UCSD-AML1 (cell line): ENCODE measurements around the gene SERINC5.
A peak's percentile ranks its signal among the peaks of the same experiment; 100 is the strongest.
"Not testable (repeated sequence)": the region's sequence is repeated elsewhere in the genome, so short reads cannot be mapped to it uniquely, and the experiment has no call there.

Source experiments
- DNase-seq: peaks from one replicate; lab custom pipeline; 2025; ENCODE audit not compliant: unreplicated experiment; lab: John Stamatoyannopoulos, UW

Gene SERINC5

GRCh38 chr5:80109646-80110478 is 146.0 kb downstream of the SERINC5 start:
- no peak for DNase-seq

DNA sequence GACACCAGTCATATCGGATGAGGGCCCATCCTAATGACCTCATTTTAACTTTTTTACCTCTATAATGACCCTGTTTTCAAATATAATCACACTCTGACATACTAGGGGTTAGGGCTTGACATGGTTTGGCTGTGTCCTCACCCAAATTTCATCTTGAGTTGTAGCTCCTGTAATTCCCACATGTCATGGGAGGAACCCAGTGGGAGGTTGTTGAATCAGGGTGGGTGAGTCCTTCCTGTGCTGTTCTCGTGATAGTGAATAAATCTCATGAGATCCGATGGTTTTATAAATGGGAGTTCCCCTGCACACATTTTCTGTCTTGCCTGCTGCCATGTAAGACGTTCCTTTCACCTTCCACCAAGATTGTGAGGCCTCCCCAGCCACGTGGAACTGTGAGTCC is 148.9 kb downstream of the SERINC5 start:
- DNase-seq: no peak

DNA sequence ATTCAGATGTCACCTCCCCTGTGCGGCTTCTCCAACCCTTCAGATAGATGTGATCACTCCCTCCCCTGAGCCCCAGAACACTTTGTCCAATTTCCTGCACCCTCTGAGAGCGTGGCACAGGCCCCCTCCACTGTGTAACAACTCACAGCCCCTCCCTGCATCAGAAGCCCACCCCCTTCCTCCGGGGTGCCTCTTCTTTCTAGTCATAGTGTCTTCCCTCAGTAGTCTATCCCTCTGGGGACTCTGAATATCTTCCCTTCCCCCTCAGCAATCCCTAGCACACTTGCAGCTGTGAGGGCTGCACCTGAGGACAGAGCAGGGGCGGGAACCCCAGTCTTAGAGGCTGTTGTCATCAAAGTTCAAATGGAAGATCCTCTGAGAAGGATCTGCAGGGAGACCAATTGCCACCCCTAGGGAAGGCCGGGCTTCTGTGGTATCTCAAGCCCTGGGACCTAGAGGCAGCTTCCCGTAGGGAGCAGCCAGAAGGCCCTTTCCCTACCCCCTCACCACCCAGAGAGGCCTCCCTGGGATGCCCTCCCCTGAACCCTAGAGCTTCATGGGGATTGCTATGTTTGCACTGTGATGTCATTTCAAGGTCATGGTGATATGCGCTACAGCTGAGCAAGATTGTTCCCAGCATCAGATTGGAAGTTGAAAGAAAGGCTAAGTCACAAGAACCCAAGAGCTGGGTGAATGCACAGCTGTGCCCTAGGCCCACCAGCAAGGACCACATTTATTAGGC is 150.0 kb downstream of the SERINC5 start:
- no peak for DNase-seq

DNA sequence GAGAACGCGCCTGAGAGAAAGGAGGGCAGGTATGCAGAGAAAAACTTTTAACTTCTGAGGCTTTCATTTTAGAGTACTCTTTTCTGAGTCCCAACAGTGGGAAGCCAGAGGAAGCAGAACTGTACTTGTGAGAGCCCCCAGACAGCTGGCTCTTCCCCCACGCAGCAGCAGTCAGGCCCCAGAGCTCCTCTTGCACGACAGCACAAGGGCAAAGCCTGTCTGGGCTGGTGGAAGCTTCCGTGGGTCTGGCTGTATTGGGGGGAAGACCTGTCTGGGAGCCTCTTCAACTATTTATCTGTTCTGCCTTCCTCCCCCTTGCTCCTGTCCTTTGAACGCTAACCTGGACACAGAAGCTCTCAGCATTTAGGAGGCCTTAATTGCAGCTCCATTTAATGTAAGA is 152.5 kb downstream of the SERINC5 start:
- DNase-seq: no peak

DNA sequence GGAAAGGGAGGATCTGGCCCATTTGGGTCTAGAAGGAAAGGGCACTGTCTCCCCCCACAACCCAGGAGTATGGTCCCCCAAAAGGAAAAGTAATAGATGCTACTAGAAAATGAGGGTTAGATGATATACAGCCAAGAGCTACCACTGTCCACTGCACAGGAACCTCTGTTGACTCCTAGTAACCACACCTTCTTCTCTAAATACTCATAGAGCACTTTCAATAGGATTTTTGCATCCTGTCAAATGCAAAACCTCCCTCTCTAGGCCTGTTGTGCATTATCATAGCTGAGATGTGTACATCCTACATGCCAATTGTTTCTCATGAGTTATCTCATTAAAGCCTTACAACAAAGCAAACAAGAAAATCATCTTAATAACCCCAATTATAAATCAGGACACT is 153.9 kb downstream of the SERINC5 start:
- no peak for DNase-seq

- no peak for DNase-seq
Observed at GRCh38 chr5:80097451-80097850, 158.4 kb downstream of the SERINC5 start.

DNA sequence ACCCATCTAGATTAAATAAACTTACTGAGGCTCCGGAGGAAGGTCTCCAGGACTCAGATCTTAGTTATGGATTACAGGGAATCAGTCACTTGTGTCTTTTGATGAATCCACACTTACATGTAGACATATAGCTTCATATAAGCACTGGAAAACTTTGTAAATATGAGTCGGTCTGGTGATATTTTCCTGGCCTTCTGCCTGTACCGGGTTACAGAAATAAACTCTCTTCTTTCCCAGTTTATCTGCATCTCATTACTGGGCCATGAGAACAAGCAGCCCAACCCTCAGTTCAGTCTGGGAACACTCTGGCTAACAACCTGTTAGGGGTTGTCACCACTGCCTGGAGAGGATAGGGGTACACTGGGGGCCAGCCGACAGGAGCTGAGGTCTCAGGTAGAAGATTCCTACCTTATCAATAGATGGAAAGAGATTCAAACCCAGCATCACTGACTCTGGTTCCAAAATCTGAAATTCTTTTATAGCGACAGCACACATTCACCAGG is 161.6 kb downstream of the SERINC5 start:
- no peak for DNase-seq

DNA sequence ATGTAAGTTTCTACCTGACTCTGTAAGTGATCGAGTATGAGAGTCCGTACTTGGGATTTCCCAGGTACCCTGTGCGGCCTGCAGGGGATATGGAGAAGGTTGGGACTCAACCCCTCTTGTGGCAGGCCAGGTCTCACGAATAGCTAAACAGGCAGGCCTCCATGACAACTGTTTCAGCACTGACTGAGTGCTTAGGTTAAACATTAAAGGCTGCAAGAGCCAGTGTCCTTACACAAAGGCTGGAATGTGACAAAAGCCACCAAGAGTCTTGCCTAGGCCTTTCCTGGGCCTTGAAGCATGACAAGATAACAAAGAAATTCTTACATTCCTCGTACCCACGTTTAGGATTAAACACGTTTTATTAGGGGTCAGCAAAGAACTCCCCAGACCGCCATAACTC is 162.1 kb downstream of the SERINC5 start:
- no peak for DNase-seq

DNA sequence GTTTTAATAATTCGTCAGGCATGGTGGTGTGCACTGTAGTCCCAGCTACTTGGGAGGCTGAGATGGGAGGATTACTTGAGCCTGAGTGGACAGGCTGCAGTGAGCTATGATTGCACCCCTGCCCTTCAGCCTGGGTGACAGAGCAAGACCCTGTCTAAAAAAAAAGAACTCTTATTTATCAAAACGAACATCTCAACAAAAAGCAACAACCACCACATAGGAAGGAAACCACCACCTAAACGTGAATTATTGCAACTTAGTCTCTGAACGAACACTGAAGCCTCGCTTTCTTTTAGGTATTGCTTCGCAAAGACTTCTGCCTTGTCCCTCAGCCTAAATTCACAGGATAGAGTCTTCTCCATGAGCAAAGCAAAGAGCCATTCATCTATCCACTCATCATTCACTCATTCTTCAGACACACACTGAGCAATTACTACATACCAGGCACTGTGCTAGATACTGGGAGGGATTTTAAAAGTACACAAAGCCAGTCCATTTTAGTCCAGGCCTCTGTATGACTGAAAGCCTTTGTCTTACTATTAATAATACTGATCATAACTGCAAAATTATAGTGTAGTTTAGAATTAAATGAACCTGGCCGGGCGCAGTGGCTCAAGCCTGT is 163.3 kb downstream of the SERINC5 start:
- no peak for DNase-seq

- not testable (repeated sequence) for DNase-seq
Observed at GRCh38 chr5:80091792-80092192, 164.1 kb downstream of the SERINC5 start.

DNA sequence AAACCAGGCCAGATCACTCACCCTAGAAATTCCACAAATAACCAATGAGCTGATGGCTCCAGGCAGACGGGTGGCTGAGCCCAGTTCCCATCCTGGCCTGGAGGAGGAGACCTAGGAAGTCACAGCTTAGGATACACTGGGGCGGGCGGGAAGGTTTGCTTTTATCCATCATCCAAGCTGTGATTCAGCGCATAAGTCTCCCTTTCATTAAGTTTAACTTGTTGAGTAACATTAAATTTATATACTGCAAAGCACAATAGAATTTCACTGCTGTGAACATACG is 165.0 kb downstream of the SERINC5 start:
- no peak for DNase-seq

GRCh38 chr5:80083101-80083890 is 172.6 kb downstream of the SERINC5 start:
- DNase-seq: peak; percentile 28

- peak; percentile 61 for DNase-seq
Observed at GRCh38 chr5:80082731-80083100, 173.1 kb downstream of the SERINC5 start.

- DNase-seq: no peak
Observed at GRCh38 chr5:80082281-80082680, 173.6 kb downstream of the SERINC5 start.

- DNase-seq: no peak
Observed at GRCh38 chr5:80078921-80079320, 176.9 kb downstream of the SERINC5 start.

GRCh38 chr5:80077051-80077714 is 178.7 kb downstream of the SERINC5 start:
- no peak for DNase-seq

DNA sequence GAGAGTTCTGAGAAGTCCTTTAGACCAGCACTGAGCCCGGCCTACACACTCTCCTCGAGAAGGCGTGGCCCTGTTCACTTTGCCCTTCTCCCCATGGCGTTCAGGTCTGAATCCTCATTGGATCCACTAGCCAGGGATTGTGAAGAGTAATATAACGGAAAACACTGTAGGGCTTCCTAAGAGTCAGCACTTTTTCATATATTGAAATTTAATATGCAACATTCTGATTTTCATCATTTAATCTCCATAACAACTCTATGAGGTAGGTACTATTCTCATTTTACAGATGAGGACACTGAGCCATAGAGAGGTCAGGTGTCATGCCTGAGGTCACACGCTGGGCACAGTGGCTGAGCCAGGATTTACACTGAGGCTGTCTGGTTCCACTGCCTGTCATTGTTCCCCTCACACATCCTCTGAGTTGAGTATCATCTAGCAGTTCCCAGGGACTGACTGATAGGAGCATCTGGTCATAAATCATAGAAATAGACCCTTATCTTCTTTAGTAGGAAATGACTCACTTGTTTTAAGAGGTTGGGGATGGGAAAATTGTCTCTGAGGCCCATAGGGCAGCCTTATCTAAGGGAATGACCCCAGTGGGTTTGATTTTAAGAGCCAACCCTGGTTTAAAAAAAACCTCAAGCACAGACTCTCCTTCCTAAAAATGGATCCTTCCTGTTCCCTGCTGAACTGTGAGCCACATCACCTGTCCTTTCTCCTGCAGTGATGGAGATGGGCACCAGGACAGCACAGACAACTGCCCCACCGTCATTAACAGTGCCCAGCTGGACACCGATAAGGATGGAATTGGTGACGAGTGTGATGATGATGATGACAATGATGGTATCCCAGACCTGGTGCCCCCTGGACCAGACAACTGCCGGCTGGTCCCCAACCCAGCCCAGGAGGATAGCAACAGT is 179.5 kb downstream of the SERINC5 start:
- DNase-seq: no peak

GRCh38 chr5:80072103-80073073 is 183.5 kb downstream of the SERINC5 start:
- no peak for DNase-seq
